SHP77 treated with DMSO at 0.1 percent for 48 hours (cell line): Measurements from ENCODE around the gene MDM2.

ENCODE experiments used
- DNase-seq: peaks from one replicate; lab custom pipeline; 2025; lab: John Stamatoyannopoulos, UW

MDM2 gene

GRCh38 chr12:68878283-68878682 lies 70.3 kb downstream of the MDM2 start:
- no peak for DNase-seq

- DNase-seq, result no peak
Measured at GRCh38 chr12:68878846-68879245, 70.9 kb downstream of the MDM2 start.

- no peak for DNase-seq
Measured at GRCh38 chr12:68880660-68881325, 72.8 kb downstream of the MDM2 start.

- no peak for DNase-seq
Measured at GRCh38 chr12:68882251-68882964, 74.4 kb downstream of the MDM2 start.

GRCh38 chr12:68883151-68883550 lies 75.2 kb downstream of the MDM2 start:
- DNase-seq, result no peak

GRCh38 chr12:68884251-68884650 lies 76.3 kb downstream of the MDM2 start:
- DNase-seq, result no peak

- no peak for DNase-seq
Measured at GRCh38 chr12:68885381-68885780, 77.4 kb downstream of the MDM2 start.

- DNase-seq, result no peak
Measured at GRCh38 chr12:68886636-68887572, 78.9 kb downstream of the MDM2 start.

- DNase-seq, result no peak
Measured at GRCh38 chr12:68887641-68888040, 79.7 kb downstream of the MDM2 start.

- DNase-seq, result no peak
Measured at GRCh38 chr12:68888243-68888642, 80.3 kb downstream of the MDM2 start.

- DNase-seq, result no peak
Measured at GRCh38 chr12:68890701-68891113, 82.7 kb downstream of the MDM2 start.

- no peak for DNase-seq
Measured at GRCh38 chr12:68891141-68891540, 83.2 kb downstream of the MDM2 start.

GRCh38 chr12:68893201-68893600 lies 85.2 kb downstream of the MDM2 start:
- no peak for DNase-seq

- DNase-seq, result no peak
Measured at GRCh38 chr12:68893741-68894140, 85.8 kb downstream of the MDM2 start.

GRCh38 chr12:68894276-68894855 lies 86.4 kb downstream of the MDM2 start:
- DNase-seq, result no peak

- no peak for DNase-seq
Measured at GRCh38 chr12:68896881-68897540, 89.0 kb downstream of the MDM2 start.

GRCh38 chr12:68899251-68899771 lies 91.3 kb downstream of the MDM2 start:
- no peak for DNase-seq

GRCh38 chr12:68900241-68900640 lies 92.3 kb downstream of the MDM2 start:
- no peak for DNase-seq
